Spleen (tissue), 11 donors: ENCODE data around the gene ENGASE. TPM values are rescaled to one million over a fixed set of nuclear protein-coding genes. Genes with fewer than 3 reads are reported as not detected.

Experiments used
- DNase-seq: peaks from one replicate; pipeline ENCODE4 v3.0.0-alpha.2; 2020
- H3K27ac ChIP-seq, 8 donors: fragments of 200-600 bp; sonication (generic) in 7 of 8; 1 replicate in 4 of 8; 2 replicates in 4 of 8; pipeline versions ENCODE4 v1.5.0 to v1.8.0; 2016 to 2021; ENCODE audit warnings: inconsistent platforms in 4 of 8, mild to moderate bottlenecking in 4 of 8, moderate library complexity in 1 of 8
- H3K27me3 ChIP-seq, 7 donors: fragments of 200-600 bp; sonication (generic) in 6 of 7; replicated peaks in 1 of 7; 1 replicate in 4 of 7; 2 replicates in 3 of 7; pipeline versions ENCODE4 v1.5.0 to v1.8.0; 2016 to 2021; ENCODE audit warnings: inconsistent platforms in 3 of 7, mild to moderate bottlenecking in 1 of 7
- H3K36me3 ChIP-seq, 6 donors: fragments of 200-600 bp; sonication (generic) in 5 of 6; 1 replicate in 4 of 6; 2 replicates in 2 of 6; pipeline versions ENCODE4 v1.5.0 to v1.8.0; 2016 to 2021; ENCODE audit warnings: inconsistent platforms in 2 of 6
- H3K4me1 ChIP-seq, 6 donors: fragments of 200-600 bp; sonication (generic) in 5 of 6; 1 replicate in 3 of 6; 2 replicates in 3 of 6; pipeline versions ENCODE4 v1.5.0 to v1.8.0; 2016 to 2021; ENCODE audit warnings: inconsistent platforms in 3 of 6
- H3K4me3 ChIP-seq, 8 donors: fragments of 200-600 bp; sonication (generic) in 7 of 8; 1 replicate in 4 of 8; 2 replicates in 4 of 8; pipeline versions ENCODE4 v1.5.0 to v1.8.0; 2016 to 2021; ENCODE audit warnings: inconsistent platforms in 4 of 8, mild to moderate bottlenecking in 4 of 8, moderate library complexity in 2 of 8
- H3K9me3 ChIP-seq, 8 donors: fragments of 200-600 bp; sonication (generic) in 7 of 8; 1 replicate in 4 of 8; 2 replicates in 4 of 8; pipeline versions ENCODE4 v1.5.0 to v1.8.0; 2016 to 2021; ENCODE audit warnings: inconsistent platforms in 4 of 8
- POLR2A ChIP-seq, 3 donors: fragments of 450-650 bp; IDR thresholded peaks; one replicate each; pipeline ENCODE4 v1.5.1; 2017; ENCODE audit warnings: antibody characterized with exemption in 3 of 3, mild to moderate bottlenecking in 1 of 3
- POLR2AphosphoS5 ChIP-seq, 3 donors: sonication (generic); formaldehyde crosslinking; IDR thresholded peaks; one replicate each; pipeline ENCODE4 v1.5.1; 2017; ENCODE audit warnings: antibody characterized with exemption in 3 of 3
- WGBS, 5 donors: extraction: QIAGEN DNeasy Blood & Tissue Kit in 3 of 5; methylation state at CpG; one replicate each; pipeline versions ENCODE4 v1.1.5 to v1.1.7; 2013 to 2018; 5-methylcytosine and 5-hydroxymethylcytosine counted together
- intact Hi-C: fragments of 100-400 bp; cut with DNase I; formaldehyde crosslinking; loops from one replicate; pipeline ENCODE4 v1.15.0; 2023; ENCODE audit warnings: low total_unique reads
- polyA plus RNA-seq, 3 donors: library from polyadenylated mRNA; stranded (reverse); fragments of 200-250 nt; gene quantifications; one replicate each; pipeline ENCODE4 v1.2.1, GENCODE V29; 2013
- total RNA-seq, 7 donors: library from RNA; depleted of rRNA in 3 of 7; stranded (reverse); fragments of >200 nt in 3 of 7; fragmentation: NEBNext Ultra II Directional in 4 of 7; extraction: Animal tissue kit (Norgen Biotek cat#: 25700) in 4 of 7; gene quantifications; one replicate each; pipeline versions ENCODE4 v1.1.0 to v1.2.1, GENCODE V29; 2016 to 2021
- TF ChIP-seq, protein P1 (sequence below), 11 experiments: fragments of 200-600 bp in 7 of 11; fragments of 450-650 bp in 4 of 11; sonication (generic) in 4 of 11; IDR thresholded peaks in 8 of 11; conservative IDR thresholded peaks in 3 of 11; 1 replicate in 7 of 11; 2 replicates in 4 of 11; pipeline versions ENCODE4 v1.4.0 to v1.8.0; 2016 to 2021; ENCODE audit warnings: antibody characterized with exemption in 11 of 11, inconsistent platforms in 4 of 11, mild to moderate bottlenecking in 1 of 11
- donor health status: healthy with polysubstance abuse.
- donor health status: DM: no; HTN: no; CAD: no; lungs with moderate emphysema.
- donor health status: DM: no; HTN: no; CAD: no.
- donor health status: Bipolar disorder and iron deficiency.
- donor health status: healthy.
- donor health status: DM: no; HTN: no; CAD: no.
- donor health status: DM: yes; HTN: yes; CAD: no.

The ENGASE gene
- total and polyA plus RNA-seq, 10 donors = 25.0 to 148 (median 93.2) TPM

DNA sequence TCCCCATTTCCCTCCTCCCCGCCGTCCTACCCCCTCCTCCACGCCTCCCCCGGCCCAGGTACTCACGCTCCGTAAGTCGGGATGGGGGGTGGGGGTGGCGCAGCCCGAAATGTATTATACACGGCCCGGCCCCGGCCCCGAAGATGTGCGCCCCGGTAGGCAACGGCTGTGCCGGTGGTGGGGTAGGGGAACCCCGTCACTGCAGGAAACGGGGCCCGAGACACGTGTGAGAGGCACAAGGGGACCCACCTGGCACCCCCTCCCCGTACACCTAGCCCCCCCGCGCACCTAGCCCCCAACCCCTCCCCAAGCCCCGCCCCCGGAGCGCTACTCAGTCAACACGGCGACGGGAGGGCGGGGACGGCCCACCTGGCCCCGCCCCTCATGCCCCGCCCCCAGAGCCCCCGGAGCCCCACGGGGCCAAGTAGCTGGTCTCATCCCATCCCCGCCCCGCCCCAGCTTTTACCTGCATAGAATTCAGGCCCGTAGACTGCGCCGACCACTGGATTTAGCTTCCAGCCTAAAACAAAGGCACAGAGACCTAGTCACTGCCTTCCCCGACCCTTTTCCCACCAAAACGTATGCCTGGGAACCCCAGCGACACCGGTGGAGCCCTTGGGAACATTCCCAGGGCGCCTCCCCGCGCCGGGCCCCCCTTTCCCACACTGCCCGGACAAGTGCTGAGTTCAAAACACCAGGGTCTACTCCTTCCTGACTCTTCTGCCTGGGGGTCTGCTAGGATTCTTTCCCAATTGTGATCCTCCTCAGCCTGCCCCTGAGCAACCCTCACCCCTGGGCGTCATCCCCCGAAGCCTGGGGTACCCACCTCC is 22.8 kb downstream of the ENGASE start:
- Histone ChIP-seq H3K4me3 (peak overlapping the region in 1 of 8 donors; percentile 30), H3K27me3 (peaks cover 0 to 100% (median 78%) of the 10 kb centered on the region in 7 donors), H3K27ac (no peak overlapping the region), H3K36me3 (no peaks in the 10 kb centered on the region), H3K4me1 (peaks cover 0 to 17% (median 0%) of the 10 kb centered on the region in 6 donors), H3K9me3 (no peaks in the 10 kb centered on the region)
- no peak for TF ChIP-seq POLR2AphosphoS5 (IDR thresholded peaks at IDR 0.05)
- TF ChIP-seq, protein P1, sequence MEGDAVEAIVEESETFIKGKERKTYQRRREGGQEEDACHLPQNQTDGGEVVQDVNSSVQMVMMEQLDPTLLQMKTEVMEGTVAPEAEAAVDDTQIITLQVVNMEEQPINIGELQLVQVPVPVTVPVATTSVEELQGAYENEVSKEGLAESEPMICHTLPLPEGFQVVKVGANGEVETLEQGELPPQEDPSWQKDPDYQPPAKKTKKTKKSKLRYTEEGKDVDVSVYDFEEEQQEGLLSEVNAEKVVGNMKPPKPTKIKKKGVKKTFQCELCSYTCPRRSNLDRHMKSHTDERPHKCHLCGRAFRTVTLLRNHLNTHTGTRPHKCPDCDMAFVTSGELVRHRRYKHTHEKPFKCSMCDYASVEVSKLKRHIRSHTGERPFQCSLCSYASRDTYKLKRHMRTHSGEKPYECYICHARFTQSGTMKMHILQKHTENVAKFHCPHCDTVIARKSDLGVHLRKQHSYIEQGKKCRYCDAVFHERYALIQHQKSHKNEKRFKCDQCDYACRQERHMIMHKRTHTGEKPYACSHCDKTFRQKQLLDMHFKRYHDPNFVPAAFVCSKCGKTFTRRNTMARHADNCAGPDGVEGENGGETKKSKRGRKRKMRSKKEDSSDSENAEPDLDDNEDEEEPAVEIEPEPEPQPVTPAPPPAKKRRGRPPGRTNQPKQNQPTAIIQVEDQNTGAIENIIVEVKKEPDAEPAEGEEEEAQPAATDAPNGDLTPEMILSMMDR (IDR thresholded peaks at IDR 0.05 in 8 of 11, conservative IDR thresholded peaks at IDR 0.05 in 3 of 11) = no peak
- no peak for TF ChIP-seq POLR2A (IDR thresholded peaks at IDR 0.05)
- 15 to 30% (median 17%) methylated on average over 25 to 52 of the region's 52 CpGs for WGBS, 5 donors
- intact Hi-C loops = no loop called here
- no peak for DNase-seq

DNA sequence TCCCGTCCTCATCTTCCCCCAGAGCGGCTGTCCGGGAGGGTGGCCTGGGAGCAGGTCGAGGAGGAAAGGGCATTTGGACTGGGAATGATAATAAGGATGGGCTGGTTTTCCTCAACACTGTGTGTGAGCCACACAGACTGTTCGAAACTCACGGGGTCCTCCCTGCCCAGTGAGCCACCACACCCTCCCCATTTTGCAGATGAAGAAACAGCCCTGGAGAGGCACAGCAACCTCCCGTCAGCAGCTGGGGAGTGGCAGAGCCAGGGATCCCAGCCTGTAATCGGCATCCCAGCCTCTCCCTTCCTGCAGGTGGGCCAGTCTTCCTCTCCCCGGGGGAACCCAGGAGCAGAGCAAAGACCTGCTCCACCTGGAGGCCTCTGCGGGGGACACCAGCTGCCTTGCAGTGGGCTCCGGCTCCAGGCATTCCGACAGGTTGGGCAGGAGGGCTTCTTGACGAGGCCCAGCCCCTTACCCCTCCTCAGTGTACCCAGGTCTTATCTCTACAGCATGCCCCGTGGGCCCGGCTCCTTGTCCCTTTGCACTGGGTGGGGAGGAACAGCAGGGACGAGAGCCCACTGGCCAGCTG is 23.8 kb downstream of the ENGASE start:
- intact Hi-C loops = no loop called here
- WGBS, 5 donors = 40 to 56% (median 48%) methylated on average over 9 to 16 of the region's 16 CpGs
- no peaks in the 10 kb centered on the region for H3K9me3 ChIP-seq
- no peak overlapping the region for H3K27ac ChIP-seq
- TF ChIP-seq POLR2A (IDR thresholded peaks at IDR 0.05) (no peak), POLR2AphosphoS5 (IDR thresholded peaks at IDR 0.05) (no peak)
- TF ChIP-seq, protein P1 (IDR thresholded peaks at IDR 0.05 in 8 of 11, conservative IDR thresholded peaks at IDR 0.05 in 3 of 11) = no peak
- no peak overlapping the region for H3K4me3 ChIP-seq
- H3K36me3 ChIP-seq = no peaks in the 10 kb centered on the region
- peaks cover 0 to 100% (median 80%) of the 10 kb centered on the region in 7 donors for H3K27me3 ChIP-seq
- DNase-seq = no peak
- H3K4me1 ChIP-seq = peaks cover 0 to 12% (median 0%) of the 10 kb centered on the region in 6 donors

DNA sequence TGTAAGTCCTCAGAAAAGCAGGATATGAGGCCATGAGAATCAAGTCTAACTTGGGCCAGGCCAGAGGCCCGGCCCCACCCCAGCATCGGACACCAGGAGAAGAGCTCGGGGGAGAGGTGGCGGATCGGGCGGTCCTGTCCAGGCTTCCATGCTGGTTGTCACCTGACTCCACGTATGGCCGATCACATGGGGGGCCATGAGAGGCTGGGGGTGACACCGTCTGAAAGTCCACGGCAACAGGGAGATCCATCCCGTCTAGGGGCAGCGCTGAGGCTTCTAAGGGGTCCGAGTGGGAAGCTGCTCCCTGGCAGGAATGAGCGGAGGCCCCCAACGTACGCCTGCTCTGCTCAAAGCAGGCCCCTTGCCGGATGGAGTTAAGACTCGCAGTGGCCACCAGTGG is 25.8 kb downstream of the ENGASE start:
- no peak for DNase-seq
- Histone ChIP-seq H3K27me3 (peaks cover 0 to 97% (median 78%) of the 10 kb centered on the region in 7 donors), H3K4me3 (no peak overlapping the region), H3K4me1 (peaks cover 0 to 11% (median 0%) of the 10 kb centered on the region in 6 donors), H3K27ac (no peak overlapping the region), H3K9me3 (no peaks in the 10 kb centered on the region), H3K36me3 (no peaks in the 10 kb centered on the region)
- intact Hi-C loops = no loop called here
- WGBS, 5 donors = 61 to 86% (median 81%) methylated on average over 10 to 18 of the region's 18 CpGs
- TF ChIP-seq, protein P1 (IDR thresholded peaks at IDR 0.05 in 8 of 11, conservative IDR thresholded peaks at IDR 0.05 in 3 of 11) = no peak
- no peak for TF ChIP-seq POLR2A (IDR thresholded peaks at IDR 0.05)
- no peak for TF ChIP-seq POLR2AphosphoS5 (IDR thresholded peaks at IDR 0.05)

DNA sequence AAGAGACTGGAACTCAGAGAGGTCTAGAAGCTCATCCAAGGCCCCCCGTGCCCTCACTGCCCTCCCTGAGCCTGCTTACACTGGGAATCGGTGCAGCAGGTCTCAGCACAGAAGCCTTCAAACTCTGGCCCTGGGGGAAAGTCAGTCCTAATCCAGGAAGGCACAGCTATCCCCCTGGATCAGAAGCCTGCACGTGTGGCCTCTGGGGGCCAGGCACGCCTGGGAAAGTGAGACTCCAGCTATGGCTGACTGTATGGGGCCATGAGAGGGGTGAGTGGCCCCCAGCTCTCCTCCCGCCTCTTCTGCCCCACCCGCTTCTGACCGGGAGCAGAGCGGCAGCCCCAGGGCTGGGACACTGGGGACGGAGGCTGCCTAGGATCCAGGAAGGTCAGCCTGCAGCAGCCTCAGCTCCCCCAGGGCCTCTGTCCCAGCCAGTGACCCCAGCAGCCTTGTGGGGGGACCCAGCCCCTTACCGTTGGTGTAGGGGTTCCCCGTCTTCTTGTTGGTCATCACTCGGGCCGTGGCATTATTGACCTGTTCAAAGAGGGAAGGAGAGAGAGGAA is 26.6 kb downstream of the ENGASE start:
- no peak for DNase-seq
- peaks cover 0 to 95% (median 70%) of the 10 kb centered on the region in 7 donors for H3K27me3 ChIP-seq
- H3K9me3 ChIP-seq = no peaks in the 10 kb centered on the region
- intact Hi-C loops = no loop called here
- H3K27ac ChIP-seq = no peak overlapping the region
- no peak overlapping the region for H3K4me3 ChIP-seq
- peaks cover 0 to 11% (median 0%) of the 10 kb centered on the region in 6 donors for H3K4me1 ChIP-seq
- 58 to 86% (median 67%) methylated on average over 4 to 13 of the region's 13 CpGs for WGBS, 5 donors
- TF ChIP-seq POLR2AphosphoS5 (IDR thresholded peaks at IDR 0.05) (no peak), POLR2A (IDR thresholded peaks at IDR 0.05) (no peak)
- TF ChIP-seq, protein P1 (IDR thresholded peaks at IDR 0.05 in 8 of 11, conservative IDR thresholded peaks at IDR 0.05 in 3 of 11) = no peak
- H3K36me3 ChIP-seq = no peaks in the 10 kb centered on the region
